Testis (tissue), 3 donors: ENCODE data around the gene FEM1C. TPM values are rescaled to one million over a fixed set of nuclear protein-coding genes. Genes with fewer than 3 reads are reported as not detected.

Experiments used
- DNase-seq: peaks from one replicate; pipeline ENCODE4 v3.0.0-alpha.2; 2019
- H3K27ac ChIP-seq, 2 donors: fragments of 200-600 bp; sonication (generic); one replicate each; pipeline ENCODE4 v1.5.1; 2019
- H3K27me3 ChIP-seq: fragments of 200-600 bp; sonication (generic); one replicate; pipeline ENCODE4 v1.5.1; 2019
- H3K36me3 ChIP-seq: fragments of 200-600 bp; sonication (generic); one replicate; pipeline ENCODE4 v1.5.1; 2017; ENCODE audit warnings: low read depth; ENCODE audit errors: missing control alignments
- H3K4me1 ChIP-seq: fragments of 200-600 bp; sonication (generic); one replicate; pipeline ENCODE4 v1.5.1; 2019
- H3K4me3 ChIP-seq, 2 donors: fragments of 200-600 bp; sonication (generic); one replicate each; pipeline ENCODE4 v1.5.1; 2017 to 2019
- H3K9me3 ChIP-seq: fragments of 200-600 bp; sonication (generic); one replicate; pipeline ENCODE4 v1.5.1; 2017
- CTCF ChIP-seq, 3 experiments: fragments of 450-650 bp in 2 of 3; fragments of 200-600 bp in 1 of 3; sonication (generic) in 1 of 3; IDR thresholded peaks; one replicate each; pipeline ENCODE4 v1.5.1; 2016 to 2019; ENCODE audit warnings: antibody characterized with exemption in 3 of 3, mild to moderate bottlenecking in 2 of 3, moderate library complexity in 1 of 3
- POLR2A ChIP-seq: fragments of 450-650 bp; IDR thresholded peaks from one replicate; pipeline ENCODE4 v1.6.1; 2017; ENCODE audit warnings: antibody characterized with exemption, mild to moderate bottlenecking, moderate library complexity
- WGBS, 2 donors: methylation state at CpG; one replicate each; pipeline ENCODE4 v1.1.5; 2018; 5-methylcytosine and 5-hydroxymethylcytosine counted together
- intact Hi-C: fragments of 100-400 bp; cut with DNase I; formaldehyde crosslinking; loops from one replicate; pipeline ENCODE4 v1.15.1; 2023; ENCODE audit warnings: low total_unique reads
- polyA plus RNA-seq: library from polyadenylated mRNA; stranded (reverse); fragments of 350-450 nt; fragmentation: Illumina TruSeq; extraction: RNeasy Lipid Tissue Mini Kit (QIAGEN cat#74804); gene quantifications from one replicate; pipeline ENCODE4 v1.2.3, GENCODE V29; 2014; ENCODE audit warnings: low read depth, low replicate concordance; ENCODE audit not compliant: insufficient read depth
- total RNA-seq, 2 donors: library from RNA; depleted of rRNA; stranded (reverse); fragments of >200 nt; gene quantifications; one replicate each; pipeline ENCODE4 v1.2.3, GENCODE V29; 2016

Gene FEM1C
- total and polyA plus RNA-seq, 3 donors from 2014 or later: 20.0 to 28.7 (median 25.9) TPM

- no peak for DNase-seq
- WGBS, 2 donors: 94 to 95% methylated on average over 1 of the region's 1 CpG
- intact Hi-C loops: loop anchor here (5.0 kb wide), 1 partner anchor 278 kb away; no protein-coding TSS in a partner anchor
Observed at GRCh38 chr5:115585265-115585664, 40.7 kb upstream of the FEM1C start.

GRCh38 chr5:115584501-115584900 lies 39.9 kb upstream of the FEM1C start:
- H3K4me3 ChIP-seq: no peak overlapping the region
- TF ChIP-seq POLR2A (no peak), CTCF (IDR thresholded peaks at IDR 0.05) (no peak)
- H3K27ac ChIP-seq: no peak overlapping the region
- 89 to 93% methylated on average over 1 of the region's 1 CpG for WGBS, 2 donors
- DNase-seq: no peak
- H3K36me3 ChIP-seq: no peaks in the 10 kb centered on the region
- no peaks in the 10 kb centered on the region for H3K4me1 ChIP-seq
- no peaks in the 10 kb centered on the region for H3K27me3 ChIP-seq
- intact Hi-C loops: no loop called here
- no peaks in the 10 kb centered on the region for H3K9me3 ChIP-seq

More at GRCh38 chr5:115585265-115585664, 40.7 kb upstream of the FEM1C start:
- H3K9me3 ChIP-seq: no peaks in the 10 kb centered on the region
- H3K27ac ChIP-seq: no peak overlapping the region
- no peaks in the 10 kb centered on the region for H3K27me3 ChIP-seq
- no peaks in the 10 kb centered on the region for H3K36me3 ChIP-seq
- TF ChIP-seq POLR2A: no peak
- TF ChIP-seq CTCF (IDR thresholded peaks at IDR 0.05): no peak
- H3K4me1 ChIP-seq: no peaks in the 10 kb centered on the region
- no peak overlapping the region for H3K4me3 ChIP-seq

GRCh38 chr5:115583474-115583873 lies 38.9 kb upstream of the FEM1C start:
- intact Hi-C loops: no loop called here
- Histone ChIP-seq H3K27ac (no peak overlapping the region), H3K27me3 (no peaks in the 10 kb centered on the region), H3K36me3 (no peaks in the 10 kb centered on the region), H3K9me3 (no peaks in the 10 kb centered on the region), H3K4me3 (no peak overlapping the region), H3K4me1 (no peaks in the 10 kb centered on the region)
- no peak for DNase-seq
- no peak for TF ChIP-seq POLR2A
- no peak for TF ChIP-seq CTCF (IDR thresholded peaks at IDR 0.05)
- WGBS, 2 donors: 72 to 81% methylated on average over 3 of the region's 3 CpGs

GRCh38 chr5:115580941-115581340 lies 36.4 kb upstream of the FEM1C start:
- no peaks in the 10 kb centered on the region for H3K27me3 ChIP-seq
- H3K9me3 ChIP-seq: no peaks in the 10 kb centered on the region
- DNase-seq: no peak
- H3K27ac ChIP-seq: no peak overlapping the region
- TF ChIP-seq CTCF (IDR thresholded peaks at IDR 0.05) (no peak), POLR2A (no peak)
- H3K4me1 ChIP-seq: no peaks in the 10 kb centered on the region
- H3K36me3 ChIP-seq: no peaks in the 10 kb centered on the region
- intact Hi-C loops: no loop called here
- no peak overlapping the region for H3K4me3 ChIP-seq
- WGBS, 2 donors: 91 to 97% methylated on average over 2 of the region's 2 CpGs

- Histone ChIP-seq H3K27me3 (no peaks in the 10 kb centered on the region), H3K4me1 (no peaks in the 10 kb centered on the region), H3K9me3 (no peaks in the 10 kb centered on the region), H3K36me3 (no peaks in the 10 kb centered on the region), H3K27ac (no peak overlapping the region), H3K4me3 (no peak overlapping the region)
- no peak for DNase-seq
- TF ChIP-seq POLR2A (no peak), CTCF (IDR thresholded peaks at IDR 0.05) (no peak)
- intact Hi-C loops: no loop called here
- whole genome bisulfite sequencing, 2 donors: 85 to 87% methylated on average over 6 of the region's 6 CpGs
Observed at GRCh38 chr5:115579747-115580173, 35.2 kb upstream of the FEM1C start.
